Stimulated activated CD4-positive, alpha-beta T cell treated with anti-CD3 and anti-CD28 coated beads, TNF-alpha, amount 100 ng/mL, for 24 hours (primary cell): Measurements from ENCODE around the gene DNAH9.
"Not testable (repeated sequence)": the region's sequence is repeated elsewhere in the genome, so short reads cannot be mapped to it uniquely, and the experiment has no call there.

ENCODE experiments used
- DNase-seq, 3 experiments: peaks; one replicate each; pipeline ENCODE4 v3.0.0-alpha.2; 2020; ENCODE audit warnings: low read depth in 3 of 3

Gene DNAH9

GRCh38 chr17:11909348-11909747 lies 311.1 kb downstream of the DNAH9 start:
- no peak for DNase-seq

- DNase-seq = no peak
Observed at GRCh38 chr17:11916091-11916490, 317.8 kb downstream of the DNAH9 start.

- no peak for DNase-seq
Observed at GRCh38 chr17:11917415-11917814, 319.1 kb downstream of the DNAH9 start.

- no peak for DNase-seq
Observed at GRCh38 chr17:11921296-11921695, 323.0 kb downstream of the DNAH9 start.

GRCh38 chr17:11922638-11923037 lies 324.4 kb downstream of the DNAH9 start:
- DNase-seq = no peak

GRCh38 chr17:11924076-11924475 lies 325.8 kb downstream of the DNAH9 start:
- DNase-seq = no peak

- DNase-seq = no peak
Observed at GRCh38 chr17:11925262-11926021, 327.2 kb downstream of the DNAH9 start.

- no peak for DNase-seq
Observed at GRCh38 chr17:11928436-11928835, 330.2 kb downstream of the DNAH9 start.

GRCh38 chr17:11932337-11932898 lies 334.1 kb downstream of the DNAH9 start:
- DNase-seq = no peak

- peak in 1 of 3 experiments; percentile 11 for DNase-seq
Observed at GRCh38 chr17:11935734-11936406, 337.6 kb downstream of the DNAH9 start.

GRCh38 chr17:11940904-11941303 lies 342.6 kb downstream of the DNAH9 start:
- no peak for DNase-seq

- DNase-seq = not testable (repeated sequence)
Observed at GRCh38 chr17:11943086-11943485, 344.8 kb downstream of the DNAH9 start.

GRCh38 chr17:11943759-11944347 lies 345.6 kb downstream of the DNAH9 start:
- no peak for DNase-seq

- DNase-seq = no peak
Observed at GRCh38 chr17:11944587-11944986, 346.3 kb downstream of the DNAH9 start.

- DNase-seq = no peak
Observed at GRCh38 chr17:11948789-11949188, 350.5 kb downstream of the DNAH9 start.

GRCh38 chr17:11949571-11949970 lies 351.3 kb downstream of the DNAH9 start:
- not testable (repeated sequence) for DNase-seq

- no peak for DNase-seq
Observed at GRCh38 chr17:11950771-11951519, 352.7 kb downstream of the DNAH9 start.

- no peak for DNase-seq
Observed at GRCh38 chr17:11952610-11953009, 354.3 kb downstream of the DNAH9 start.

GRCh38 chr17:11953924-11954323 lies 355.7 kb downstream of the DNAH9 start:
- no peak for DNase-seq

GRCh38 chr17:11954936-11955335 lies 356.7 kb downstream of the DNAH9 start:
- no peak for DNase-seq

GRCh38 chr17:11969565-11969964 lies 371.3 kb downstream of the DNAH9 start:
- no peak for DNase-seq

- DNase-seq = not testable (repeated sequence)
Observed at GRCh38 chr17:11972741-11973140, 374.5 kb downstream of the DNAH9 start.
